Measurements from ENCODE around the gene RTRAF.

RTRAF gene

GRCh38 chr14:52015411-52016030, 26.2 kb downstream of the RTRAF start:
- no peak for TF ChIP-seq CTCF (IDR thresholded peaks at IDR 0.05; ENCODE audit: low read depth, low read length, missing control alignments)
- DNase-seq (ENCODE audit: low read depth), result no peak
- H3K4me3 ChIP-seq (ENCODE audit: low read depth, low read length), result no peak overlapping the region

- DNase-seq (ENCODE audit: low read depth), result no peak
- no peak overlapping the region for H3K4me3 ChIP-seq (ENCODE audit: low read depth, low read length)
- TF ChIP-seq CTCF (IDR thresholded peaks at IDR 0.05; ENCODE audit: low read depth, low read length, missing control alignments), result no peak
Observed at GRCh38 chr14:52018252-52018651, 28.9 kb downstream of the RTRAF start.

- no peak for TF ChIP-seq CTCF (IDR thresholded peaks at IDR 0.05; ENCODE audit: low read depth, low read length, missing control alignments)
- DNase-seq (ENCODE audit: low read depth), result no peak
- no peak overlapping the region for H3K4me3 ChIP-seq (ENCODE audit: low read depth, low read length)
Observed at GRCh38 chr14:52018970-52019369, 29.6 kb downstream of the RTRAF start.

GRCh38 chr14:52020161-52020714, 30.9 kb downstream of the RTRAF start:
- H3K4me3 ChIP-seq (ENCODE audit: low read depth, low read length), result no peak overlapping the region
- no peak for DNase-seq (ENCODE audit: low read depth)
- TF ChIP-seq CTCF (IDR thresholded peaks at IDR 0.05; ENCODE audit: low read depth, low read length, missing control alignments), result no peak

GRCh38 chr14:52020866-52021717, 31.7 kb downstream of the RTRAF start:
- no peak overlapping the region for H3K4me3 ChIP-seq (ENCODE audit: low read depth, low read length)
- DNase-seq (ENCODE audit: low read depth), result no peak
- TF ChIP-seq CTCF (IDR thresholded peaks at IDR 0.05; ENCODE audit: low read depth, low read length, missing control alignments), result no peak

DNA sequence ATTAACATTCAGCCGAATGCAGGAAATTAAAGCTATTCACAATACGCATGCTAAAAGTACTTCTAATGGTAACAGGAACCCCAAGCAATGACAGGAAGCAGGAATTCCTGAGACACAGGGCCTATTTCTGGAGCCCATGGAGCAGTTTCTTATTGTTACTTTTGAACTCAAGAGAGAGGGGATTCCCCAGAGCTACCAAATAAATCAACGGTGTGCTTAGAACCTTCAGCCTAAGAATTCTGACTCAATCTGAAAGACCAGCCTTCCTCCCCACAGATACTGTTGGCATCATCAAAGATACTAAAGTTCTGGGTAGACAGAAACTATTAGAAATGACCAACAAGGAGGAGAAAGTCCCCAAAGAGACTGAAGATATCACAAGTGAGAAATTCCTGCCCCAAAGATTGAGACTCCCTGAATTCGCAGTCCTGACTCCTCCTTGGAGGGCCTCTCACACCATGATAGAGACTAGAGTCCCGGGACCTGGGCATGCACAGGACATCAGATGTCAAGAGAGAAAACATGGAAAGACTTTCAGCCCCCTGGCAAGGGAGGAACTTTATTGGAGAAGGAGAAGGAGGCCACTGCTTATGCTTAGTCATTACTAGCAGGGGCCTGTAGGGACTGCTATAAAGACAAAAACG, 32.7 kb downstream of the RTRAF start:
- no peak overlapping the region for H3K4me3 ChIP-seq (ENCODE audit: low read depth, low read length)
- DNase-seq (ENCODE audit: low read depth), result peak; percentile 31
- no peak for TF ChIP-seq CTCF (IDR thresholded peaks at IDR 0.05; ENCODE audit: low read depth, low read length, missing control alignments)
